ENCODE results near the gene MRPS7. TPM values are rescaled to one million over a fixed set of nuclear protein-coding genes. Genes with fewer than 3 reads are reported as not detected.

The MRPS7 gene
- total and polyA plus RNA-seq, 7 experiments from 2014 or later: 29.2 to 135 (median 39.3) TPM

- ATAC-seq: peak; percentile 83
- no peak overlapping the region for H3K4me3 ChIP-seq (ENCODE audit: low read length)
- H3K9me3 ChIP-seq (ENCODE audit: control insufficient read depth in 2 of 3, low read length in 3 of 3): no peaks in the 10 kb centered on the region
- peak; percentile 33 to 60 (median 55) for DNase-seq
- no peaks in the 10 kb centered on the region for H3K27me3 Mint-ChIP-seq
- peaks cover 0 to 28% of the 10 kb centered on the region in 2 donors for H3K4me1 ChIP-seq (ENCODE audit: control insufficient read depth in 2 of 2, insufficient read depth in 2 of 2, low read length in 2 of 2)
- peaks cover 5 to 25% (median 12%) of the 10 kb centered on the region in 7 donors for H3K4me1 Mint-ChIP-seq
- peaks cover 19 to 95% (median 36%) of the 10 kb centered on the region in 3 experiments for H3K36me3 ChIP-seq (ENCODE audit: control insufficient read depth in 2 of 3, insufficient read depth in 3 of 3, low read length in 3 of 3)
- H3K36me3 Mint-ChIP-seq: peaks cover 8 to 32% (median 17%) of the 10 kb centered on the region in 5 donors
- peak overlapping the region in 4 of 10 donors; percentile 38 to 51 (median 46) for H3K4me3 Mint-ChIP-seq
- POLR2A ChIA-PET: interaction anchor here (1.0 to 1.6 kb wide), 3 partner anchors 11 to 91 kb away, joined by 3 to 8 read pairs (median 4); no protein-coding TSS in a partner anchor
- H3K27ac ChIP-seq (ENCODE audit: low read depth, low read length): no peak overlapping the region
- no peaks in the 10 kb centered on the region for H3K27me3 ChIP-seq (ENCODE audit: control insufficient read depth in 2 of 2, insufficient read depth in 2 of 2, low read length in 2 of 2)
- CTCF ChIA-PET: interaction anchor here (0.6 to 4.9 kb wide), 8 partner anchors 9 to 267 kb away, joined by 3 to 26 read pairs (median 5); no protein-coding TSS in a partner anchor
- H3K9me3 Mint-ChIP-seq: no peaks in the 10 kb centered on the region
- intact Hi-C loops (cut with micrococcal nuclease): loop anchor here (1.0 kb wide), 3 partner anchors 124 to 277 kb away; no protein-coding TSS in a partner anchor
- H3K27ac Mint-ChIP-seq: peak overlapping the region; percentile 7 to 93 (median 85)
Measured at GRCh38 chr17:75238684-75239191, 22.9 kb upstream of the MRPS7 start.

GRCh38 chr17:75239214-75239613 is 22.5 kb upstream of the MRPS7 start:
- H3K27ac ChIP-seq (ENCODE audit: low read depth, low read length): no peak overlapping the region
- H3K4me3 Mint-ChIP-seq: peak overlapping the region in 2 of 10 donors; percentile 46 to 51
- ATAC-seq (no peak), DNase-seq (no peak)
- no peaks in the 10 kb centered on the region for H3K27me3 Mint-ChIP-seq
- ChIA-PET POLR2A (interaction anchor here (0.8 to 1.6 kb wide), 3 partner anchors 17 to 91 kb away, joined by 3 to 5 read pairs (median 4); partner anchors contain the start of gene SLC25A19), CTCF (interaction anchor here (0.5 to 4.9 kb wide), 7 partner anchors 9 to 179 kb away, joined by 3 to 26 read pairs (median 6); no protein-coding TSS in a partner anchor)
- H3K27me3 ChIP-seq (ENCODE audit: control insufficient read depth in 2 of 2, insufficient read depth in 2 of 2, low read length in 2 of 2): no peaks in the 10 kb centered on the region
- H3K4me1 ChIP-seq (ENCODE audit: control insufficient read depth in 2 of 2, insufficient read depth in 2 of 2, low read length in 2 of 2): peaks cover 0 to 30% of the 10 kb centered on the region in 2 donors
- peaks cover 5 to 29% (median 13%) of the 10 kb centered on the region in 7 donors for H3K4me1 Mint-ChIP-seq
- peaks cover 8 to 35% (median 17%) of the 10 kb centered on the region in 5 donors for H3K36me3 Mint-ChIP-seq
- intact Hi-C loops (cut with micrococcal nuclease): no loop called here
- no peaks in the 10 kb centered on the region for H3K9me3 Mint-ChIP-seq
- peak overlapping the region in 8 of 9 donors; percentile 7 to 93 (median 88) for H3K27ac Mint-ChIP-seq
- H3K9me3 ChIP-seq (ENCODE audit: control insufficient read depth in 2 of 3, low read length in 3 of 3): no peaks in the 10 kb centered on the region
- peaks cover 24 to 98% (median 36%) of the 10 kb centered on the region in 3 experiments for H3K36me3 ChIP-seq (ENCODE audit: control insufficient read depth in 2 of 3, insufficient read depth in 3 of 3, low read length in 3 of 3)
- H3K4me3 ChIP-seq (ENCODE audit: low read length): no peak overlapping the region

GRCh38 chr17:75239778-75240393 is 21.8 kb upstream of the MRPS7 start:
- Mint-ChIP-seq H3K9me3 (no peaks in the 10 kb centered on the region), H3K36me3 (peaks cover 8 to 32% (median 17%) of the 10 kb centered on the region in 5 donors), H3K4me3 (no peak overlapping the region), H3K27ac (peak overlapping the region in 3 of 9 donors; percentile 48 to 76 (median 55)), H3K4me1 (peaks cover 5 to 33% (median 15%) of the 10 kb centered on the region in 7 donors), H3K27me3 (no peaks in the 10 kb centered on the region)
- no peaks in the 10 kb centered on the region for H3K9me3 ChIP-seq (ENCODE audit: control insufficient read depth in 2 of 3, low read length in 3 of 3)
- H3K27me3 ChIP-seq (ENCODE audit: control insufficient read depth in 2 of 2, insufficient read depth in 2 of 2, low read length in 2 of 2): no peaks in the 10 kb centered on the region
- intact Hi-C loops (cut with micrococcal nuclease): loop anchor here (1.0 kb wide), 2 partner anchors 31 to 172 kb away; partner anchors contain the start of gene MIF4GD (in 1 of the 2)
- H3K4me1 ChIP-seq (ENCODE audit: control insufficient read depth in 2 of 2, insufficient read depth in 2 of 2, low read length in 2 of 2): peaks cover 0 to 30% of the 10 kb centered on the region in 2 donors
- POLR2A ChIA-PET: interaction anchor here (0.8 to 1.6 kb wide), 5 partner anchors 18 to 92 kb away, joined by 3 to 6 read pairs (median 4); partner anchors contain the start of genes GGA3, MRPS7 and SLC25A19
- H3K4me3 ChIP-seq (ENCODE audit: low read length): no peak overlapping the region
- CTCF ChIA-PET: interaction anchor here (0.5 to 4.9 kb wide), 9 partner anchors 10 to 180 kb away, joined by 3 to 26 read pairs (median 6); partner anchors contain the start of gene MRPS7
- DNase-seq (no peak), ATAC-seq (no peak)
- peaks cover 30 to 98% (median 30%) of the 10 kb centered on the region in 3 experiments for H3K36me3 ChIP-seq (ENCODE audit: control insufficient read depth in 2 of 3, insufficient read depth in 3 of 3, low read length in 3 of 3)
- no peak overlapping the region for H3K27ac ChIP-seq (ENCODE audit: low read depth, low read length)

- Mint-ChIP-seq H3K4me1 (peaks cover 5 to 33% (median 15%) of the 10 kb centered on the region in 7 donors), H3K27ac (peak overlapping the region in 3 of 9 donors; percentile 21 to 76 (median 48)), H3K36me3 (peaks cover 8 to 28% (median 12%) of the 10 kb centered on the region in 5 donors), H3K4me3 (no peak overlapping the region), H3K9me3 (no peaks in the 10 kb centered on the region), H3K27me3 (no peaks in the 10 kb centered on the region)
- peak in 4 of 9 donors; percentile 19 to 42 (median 32) for DNase-seq
- intact Hi-C loops (cut with micrococcal nuclease): loop anchor here (1.0 kb wide), 2 partner anchors 31 to 172 kb away; partner anchors contain the start of gene MIF4GD (in 1 of the 2)
- ChIA-PET POLR2A (interaction anchor here (0.7 to 1.6 kb wide), 4 partner anchors 21 to 92 kb away, joined by 3 to 6 read pairs (median 4); partner anchors contain the start of genes GGA3, MRPS7 and SLC25A19), CTCF (interaction anchor here (0.6 to 4.9 kb wide), 6 partner anchors 11 to 271 kb away, joined by 3 to 26 read pairs (median 7); partner anchors contain the start of genes MIF4GD and MRPS7)
- peaks cover 30 to 98% (median 31%) of the 10 kb centered on the region in 3 experiments for H3K36me3 ChIP-seq (ENCODE audit: control insufficient read depth in 2 of 3, insufficient read depth in 3 of 3, low read length in 3 of 3)
- no peak overlapping the region for H3K27ac ChIP-seq (ENCODE audit: low read depth, low read length)
- H3K27me3 ChIP-seq (ENCODE audit: control insufficient read depth in 2 of 2, insufficient read depth in 2 of 2, low read length in 2 of 2): no peaks in the 10 kb centered on the region
- no peak overlapping the region for H3K4me3 ChIP-seq (ENCODE audit: low read length)
- H3K4me1 ChIP-seq (ENCODE audit: control insufficient read depth in 2 of 2, insufficient read depth in 2 of 2, low read length in 2 of 2): peaks cover 0 to 30% of the 10 kb centered on the region in 2 donors
- peak; percentile 38 for ATAC-seq
- H3K9me3 ChIP-seq (ENCODE audit: control insufficient read depth in 2 of 3, low read length in 3 of 3): no peaks in the 10 kb centered on the region
Measured at GRCh38 chr17:75240394-75241142, 21.1 kb upstream of the MRPS7 start.

- H3K4me3 Mint-ChIP-seq: no peak overlapping the region
- intact Hi-C loops (cut with micrococcal nuclease): no loop called here
- H3K4me3 ChIP-seq (ENCODE audit: low read length): no peak overlapping the region
- peaks cover 8 to 34% (median 12%) of the 10 kb centered on the region in 5 donors for H3K36me3 Mint-ChIP-seq
- H3K36me3 ChIP-seq (ENCODE audit: control insufficient read depth in 2 of 3, insufficient read depth in 3 of 3, low read length in 3 of 3): peaks cover 29 to 98% (median 31%) of the 10 kb centered on the region in 3 experiments
- H3K4me1 Mint-ChIP-seq: peaks cover 7 to 33% (median 15%) of the 10 kb centered on the region in 7 donors
- no peak overlapping the region for H3K27ac ChIP-seq (ENCODE audit: low read depth, low read length)
- ATAC-seq (no peak), DNase-seq (no peak)
- CTCF ChIA-PET: interaction anchor here (1.5 to 4.9 kb wide), 4 partner anchors 11 to 127 kb away, joined by 6 to 26 read pairs (median 7); partner anchors contain the start of genes MIF4GD and MRPS7
- no peaks in the 10 kb centered on the region for H3K27me3 Mint-ChIP-seq
- H3K27ac Mint-ChIP-seq: peak overlapping the region in 3 of 9 donors; percentile 17 to 21 (median 17)
- H3K9me3 Mint-ChIP-seq: no peaks in the 10 kb centered on the region
- H3K9me3 ChIP-seq (ENCODE audit: control insufficient read depth in 2 of 3, low read length in 3 of 3): no peaks in the 10 kb centered on the region
- H3K4me1 ChIP-seq (ENCODE audit: control insufficient read depth in 2 of 2, insufficient read depth in 2 of 2, low read length in 2 of 2): peaks cover 0 to 30% of the 10 kb centered on the region in 2 donors
- no peaks in the 10 kb centered on the region for H3K27me3 ChIP-seq (ENCODE audit: control insufficient read depth in 2 of 2, insufficient read depth in 2 of 2, low read length in 2 of 2)
- POLR2A ChIA-PET: interaction anchor here (0.7 to 1.5 kb wide), 2 partner anchors 20 to 48 kb away, joined by 3 to 6 read pairs; partner anchors contain the start of genes GGA3, MRPS7 and SLC25A19
Measured at GRCh38 chr17:75241143-75241430, 20.6 kb upstream of the MRPS7 start.
